Epidermal melanocyte (primary cell): ENCODE measurements around the gene SLC25A25.
"Not testable (repeated sequence)": the region's sequence is repeated elsewhere in the genome, so short reads cannot be mapped to it uniquely, and the experiment has no call there.

Source experiments
- DNase-seq: peaks from one replicate; pipeline ENCODE4 v3.0.0; 2011; ENCODE audit warnings: low spot score; ENCODE audit not compliant: insufficient read length

The SLC25A25 gene

DNA sequence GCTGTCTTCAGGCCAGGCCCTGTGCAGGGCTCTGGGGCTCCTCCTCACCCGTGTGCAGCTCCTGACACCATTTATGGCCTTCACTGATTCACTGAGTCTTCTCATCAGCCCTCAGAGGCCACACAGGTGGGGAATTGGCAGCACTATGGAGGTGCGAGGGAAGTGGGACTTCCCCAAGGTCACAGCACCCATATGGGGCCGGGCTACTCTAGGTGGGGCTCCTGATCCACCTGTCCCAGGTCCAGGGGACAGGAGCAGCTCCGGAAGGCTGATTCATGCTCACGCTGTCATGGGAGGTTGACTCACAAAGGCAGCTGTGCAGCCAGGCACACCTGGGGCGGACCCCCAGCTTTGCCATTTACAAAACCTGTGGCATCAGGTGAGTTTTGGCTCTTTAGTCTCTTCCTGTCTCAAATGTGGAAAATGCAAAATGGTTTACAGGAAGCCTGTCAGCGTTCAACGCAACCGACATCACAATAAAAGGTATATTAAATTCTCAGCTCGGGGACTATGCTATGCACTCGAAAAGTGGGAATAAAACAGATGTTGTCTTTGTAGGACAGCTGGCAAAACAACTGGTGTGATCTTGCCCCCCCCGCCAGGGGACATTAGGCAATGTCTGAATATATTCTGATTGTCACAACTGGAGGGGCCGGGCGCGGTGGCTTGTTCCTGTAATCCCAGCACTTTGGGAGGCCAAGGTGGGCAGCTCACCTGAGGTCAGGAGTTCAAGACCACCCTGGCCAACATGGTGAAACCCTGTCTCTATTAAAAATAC is 15.9 kb upstream of the SLC25A25 start:
- no peak for DNase-seq

GRCh38 chr9:128053560-128053959 is 14.5 kb upstream of the SLC25A25 start:
- no peak for DNase-seq

DNA sequence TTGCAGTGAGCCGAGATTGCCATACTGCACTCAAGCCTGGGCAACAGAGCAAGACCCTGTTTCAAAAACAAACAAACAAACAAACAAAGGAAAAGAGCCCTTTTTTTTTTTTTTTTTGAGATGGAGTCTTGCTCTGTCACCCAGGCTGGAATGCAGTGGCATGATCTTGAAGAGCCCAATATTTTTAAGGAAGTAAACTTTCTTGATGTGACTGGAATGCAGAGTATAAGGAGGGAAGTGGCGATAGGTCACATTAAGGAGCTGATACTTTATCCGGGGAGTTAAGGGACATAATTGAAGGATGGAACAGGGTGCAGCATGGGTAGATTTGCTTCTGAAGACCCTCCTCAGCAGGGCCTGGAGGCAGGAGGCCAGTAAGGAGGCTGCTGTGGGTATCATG is 13.9 kb upstream of the SLC25A25 start:
- DNase-seq, result no peak

GRCh38 chr9:128055344-128056040 is 12.5 kb upstream of the SLC25A25 start:
- DNase-seq, result no peak

DNA sequence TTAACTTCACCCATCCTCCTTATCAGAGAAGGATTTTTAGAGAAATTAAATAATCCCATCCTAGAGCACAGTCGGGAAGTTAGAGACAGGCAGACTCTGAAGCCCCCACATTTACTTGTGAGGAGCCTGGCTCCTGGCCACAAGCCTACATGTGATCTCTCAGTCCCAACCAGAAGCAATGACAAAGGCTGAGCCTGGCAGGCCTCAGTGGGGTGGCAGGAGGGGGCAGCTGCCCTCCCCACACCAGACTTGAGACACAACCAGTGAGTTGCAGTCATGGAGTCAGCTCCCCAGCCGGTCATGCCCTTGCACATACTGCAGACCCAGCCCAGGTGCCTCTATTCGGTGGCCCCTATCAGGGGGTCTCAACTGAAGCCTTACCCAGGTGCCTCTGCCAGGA is 11.9 kb upstream of the SLC25A25 start:
- no peak for DNase-seq

DNA sequence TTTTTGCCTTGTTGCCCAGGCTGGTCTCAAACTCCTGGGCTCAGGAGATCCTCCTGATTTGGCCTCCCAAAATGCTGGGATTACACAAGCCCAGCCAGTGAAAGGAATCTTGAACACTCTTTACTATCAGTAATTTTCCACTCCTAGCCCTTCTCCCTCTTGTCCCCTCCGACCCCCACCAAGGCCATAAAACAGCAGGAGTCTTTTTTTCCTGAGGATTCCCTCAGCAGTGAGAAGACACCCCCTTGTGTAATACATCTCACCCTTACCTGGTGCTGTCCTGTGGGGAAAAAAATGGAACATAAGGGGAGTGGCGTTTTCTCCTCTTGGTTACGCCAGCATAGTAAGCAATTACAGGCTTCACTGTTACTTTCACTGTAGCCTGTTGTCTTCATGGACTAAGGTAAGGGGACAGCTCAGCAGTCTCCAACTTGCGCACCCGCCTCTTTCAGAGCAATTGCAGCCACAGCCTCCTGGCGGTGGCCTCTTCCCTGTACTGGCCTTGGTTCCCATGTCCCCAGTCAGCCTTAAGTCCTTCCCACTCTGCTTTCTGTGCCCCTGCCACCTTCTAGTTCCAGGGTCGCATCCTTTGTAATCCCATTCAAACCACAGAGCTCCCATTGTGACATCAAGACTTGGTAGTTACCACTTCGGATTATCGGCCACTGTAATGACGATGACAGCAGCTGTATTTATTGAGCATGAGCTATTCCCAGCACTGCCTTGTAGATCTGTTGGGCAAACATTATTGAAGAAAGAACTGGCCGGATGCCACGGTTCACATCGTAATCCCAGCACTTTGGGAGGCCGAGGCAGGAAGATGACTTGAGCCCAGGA is 10.9 kb upstream of the SLC25A25 start:
- no peak for DNase-seq

DNA sequence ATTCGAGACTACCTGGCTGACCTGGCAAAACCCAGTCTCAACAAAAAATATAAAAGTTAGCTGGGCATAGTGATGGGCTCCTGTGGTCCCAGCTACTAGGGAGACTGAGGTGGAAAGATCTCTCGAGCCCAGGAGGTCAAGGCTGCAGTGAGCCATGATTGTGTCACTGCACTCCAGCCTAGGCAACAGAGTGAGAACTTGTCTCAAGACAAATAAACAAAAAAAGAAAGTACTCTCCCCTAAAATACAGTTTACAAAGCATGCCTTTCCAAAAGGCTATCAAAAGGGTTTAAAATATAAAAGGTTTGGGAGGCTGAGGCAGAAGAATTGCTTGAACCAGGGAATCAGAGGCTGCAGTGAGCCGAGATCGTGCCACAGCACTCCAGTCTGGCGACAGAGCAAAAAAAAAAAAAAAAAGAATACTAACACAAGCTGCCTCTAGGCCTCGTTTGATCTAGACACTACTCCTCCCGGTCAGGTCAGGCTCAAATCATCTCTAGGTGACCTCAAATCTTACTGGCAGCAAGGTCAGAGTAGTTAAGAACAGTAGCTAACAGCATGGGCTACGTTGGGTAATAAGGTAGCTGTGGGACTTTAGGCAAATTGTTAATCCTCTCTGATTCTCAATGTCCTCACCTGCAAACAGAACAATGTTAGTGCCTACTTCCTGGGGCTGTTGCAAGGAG is 10.2 kb upstream of the SLC25A25 start:
- DNase-seq, result no peak

GRCh38 chr9:128059365-128059983 is 8.6 kb upstream of the SLC25A25 start:
- DNase-seq, result no peak

DNA sequence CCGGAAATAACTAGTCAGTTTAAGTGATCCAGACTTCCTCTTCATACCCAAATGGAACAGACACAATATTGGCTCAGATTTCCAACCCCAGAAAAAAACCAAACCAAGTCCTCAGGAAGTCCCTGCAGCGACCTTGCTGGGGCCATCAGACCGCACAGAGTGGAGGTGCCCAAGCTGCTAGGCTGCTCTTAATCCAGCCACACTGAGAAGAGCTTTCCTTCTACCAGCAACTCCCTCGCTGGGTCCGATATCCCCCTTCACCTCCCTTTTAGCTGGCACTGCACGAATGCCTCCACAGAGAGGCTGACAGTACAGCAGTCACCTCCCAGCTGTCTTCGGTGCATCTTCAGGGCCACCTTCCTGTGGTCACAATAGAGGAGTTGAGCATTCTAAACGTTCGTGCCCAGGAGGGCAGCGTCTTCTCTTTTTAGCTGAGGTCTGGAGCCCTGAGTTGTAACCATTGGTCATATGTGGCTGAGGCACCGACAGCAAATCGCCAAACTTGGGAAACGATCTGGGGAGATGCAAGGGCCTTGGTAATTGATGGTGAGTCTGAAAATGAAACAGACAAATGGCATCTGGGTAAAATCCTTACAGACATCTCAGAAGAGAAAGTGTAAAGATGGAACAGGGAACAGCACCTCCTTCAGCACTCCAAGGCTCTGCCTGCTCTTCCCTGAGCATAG is 6.6 kb upstream of the SLC25A25 start:
- no peak for DNase-seq

- no peak for DNase-seq
Measured at GRCh38 chr9:128062279-128062678, 5.8 kb upstream of the SLC25A25 start.

DNA sequence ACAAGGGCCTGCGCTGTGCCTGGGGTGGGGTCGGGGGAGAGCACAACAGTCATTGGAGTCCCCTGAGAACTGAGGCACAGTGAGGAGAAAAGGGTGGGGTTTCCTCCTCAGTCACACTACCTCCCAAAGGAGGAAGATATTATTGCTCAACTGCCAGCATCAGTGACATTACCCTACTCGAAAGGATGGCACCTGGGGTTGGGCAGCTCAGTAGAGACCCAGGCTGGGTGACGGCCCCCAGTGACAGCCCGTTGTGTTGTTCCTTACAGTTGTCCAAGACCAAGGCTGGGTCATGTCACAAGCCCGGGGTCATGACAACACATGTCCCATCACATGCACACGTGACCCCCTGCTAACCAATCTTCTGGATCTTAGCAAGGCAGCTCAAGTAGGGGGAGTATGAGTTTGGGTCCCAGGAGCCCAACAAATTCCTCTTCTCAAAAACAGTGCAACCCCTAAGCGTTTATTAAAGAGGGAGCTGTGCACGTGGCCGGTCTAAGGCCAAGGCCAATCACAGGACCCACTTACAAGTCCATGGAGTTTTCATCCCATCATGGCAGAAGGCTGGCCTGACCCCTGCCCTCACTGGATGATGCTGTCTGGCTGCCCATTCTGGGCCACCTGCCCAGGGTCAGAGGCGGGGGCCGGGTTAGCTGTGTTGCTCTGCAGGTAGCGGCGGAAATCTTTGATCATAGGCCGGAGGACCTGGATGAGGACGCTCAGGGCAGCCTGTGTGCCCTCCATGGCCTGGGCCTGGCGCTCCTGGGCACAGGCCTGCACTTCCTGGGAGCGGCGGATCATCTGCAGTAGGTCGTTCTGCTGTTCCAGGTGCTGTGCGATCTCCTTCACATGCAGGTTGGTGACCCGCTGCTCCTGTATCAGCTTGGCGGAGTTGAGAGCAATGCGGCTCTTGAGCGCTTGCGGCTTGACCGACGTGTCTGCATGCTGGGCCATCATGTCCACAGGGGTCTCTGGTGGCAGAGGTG is 4.9 kb upstream of the SLC25A25 start:
- DNase-seq, result no peak

DNA sequence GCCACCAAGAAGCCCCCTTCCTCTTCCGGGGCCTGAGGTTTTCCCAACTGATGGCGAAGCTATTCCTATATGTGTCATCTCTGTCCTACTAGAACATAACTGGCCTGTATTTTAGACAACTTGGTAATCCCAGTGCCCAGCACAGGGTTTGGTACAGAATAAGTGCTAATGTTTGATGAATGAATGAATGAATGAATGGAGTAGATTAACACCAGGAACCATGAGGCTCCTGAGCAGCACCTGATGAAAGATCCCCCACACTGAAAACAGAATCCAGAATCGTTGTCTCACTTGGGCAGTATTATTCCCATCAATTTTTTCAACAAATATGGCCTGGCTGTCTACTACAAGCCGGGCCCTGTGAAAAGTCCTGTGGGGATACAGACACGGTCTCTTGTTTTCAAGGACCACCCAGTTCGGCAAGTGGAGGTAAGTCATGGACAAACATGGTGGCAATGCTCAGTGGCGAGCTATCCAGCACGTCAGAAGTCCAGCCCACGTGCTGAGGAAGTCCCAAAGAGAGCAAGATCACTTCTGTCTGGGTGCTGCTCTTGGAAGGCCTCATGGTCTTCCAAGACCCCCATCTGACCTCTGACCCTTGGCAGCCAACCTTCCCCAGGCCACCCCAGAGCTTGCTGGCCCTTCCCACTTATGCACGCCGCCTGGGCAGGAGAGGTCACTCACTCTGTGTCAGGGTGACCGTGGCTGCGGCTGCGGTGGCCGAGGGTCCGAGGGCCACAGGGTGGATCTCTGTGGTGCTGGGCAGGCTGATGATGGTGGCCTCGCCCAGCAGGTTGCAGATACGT is 1.9 kb upstream of the SLC25A25 start:
- DNase-seq, result no peak

- peak; percentile 99 for DNase-seq
Measured at GRCh38 chr9:128066713-128067644, 1.1 kb upstream of the SLC25A25 start, which contains the start of gene NAIF1. TSS of gene NAIF1 (minus strand) at chr9:128067320. CDS start at chr9:128067101, 219 bp downstream.

DNA sequence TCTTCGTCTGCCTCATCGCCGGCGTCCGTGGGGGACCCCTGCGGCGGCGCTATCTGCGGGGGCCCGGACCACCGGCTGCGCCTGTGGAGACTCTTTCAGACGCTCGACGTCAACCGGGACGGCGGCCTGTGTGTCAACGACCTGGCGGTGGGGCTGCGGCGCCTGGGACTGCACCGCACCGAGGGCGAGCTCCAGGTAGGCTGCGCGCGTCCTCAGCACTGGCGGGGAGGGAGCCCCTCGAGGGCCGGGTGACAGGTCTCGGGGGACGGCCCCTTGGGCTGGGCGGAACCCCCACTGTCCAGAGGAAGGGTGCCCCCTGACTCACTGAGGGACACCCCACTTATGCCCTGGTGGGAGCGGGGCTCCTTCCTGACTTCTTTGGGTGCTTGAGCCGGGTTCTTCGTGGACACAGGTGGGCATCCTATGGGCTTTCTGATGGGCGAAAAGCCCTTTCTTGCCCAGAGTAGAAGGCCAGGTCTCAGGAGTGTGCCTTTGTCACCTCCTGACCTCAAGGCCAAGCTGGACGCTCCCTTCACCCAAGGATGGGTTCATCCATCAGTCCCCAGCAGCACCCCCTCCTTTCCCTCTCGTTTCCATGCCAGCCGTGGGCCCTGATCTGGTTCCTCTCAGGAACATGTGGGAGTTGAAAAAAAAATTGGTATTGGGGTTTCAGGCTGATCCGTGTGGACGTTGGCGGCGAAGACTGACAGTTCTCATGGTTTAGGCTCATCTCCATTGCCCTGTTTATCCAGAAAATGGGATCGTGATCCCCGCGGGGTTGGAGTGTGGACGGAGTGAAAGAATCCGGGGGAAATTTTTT is 564 bp downstream of the SLC25A25 start:
- no peak for DNase-seq

- DNase-seq, result no peak
Measured at GRCh38 chr9:128070874-128071273, 2.8 kb downstream of the SLC25A25 start.

GRCh38 chr9:128071475-128071874 is 3.4 kb downstream of the SLC25A25 start:
- DNase-seq, result not testable (repeated sequence)
